Skeletal muscle tissue (tissue), 4 donors: Measurements from ENCODE around the gene ZIM2. TPM values are rescaled to one million over a fixed set of nuclear protein-coding genes. Genes with fewer than 3 reads are reported as not detected.
A peak's percentile ranks its signal among the peaks of the same experiment; 100 is the strongest.

Experiments
- H3K27ac ChIP-seq: one replicate; pipeline ENCODE4 v1.7.0; 2013; ENCODE audit warnings: mild to moderate bottlenecking, low read depth, low read length, inconsistent platforms
- H3K27me3 ChIP-seq, 3 donors: one replicate each; pipeline ENCODE4 v1.7.0; 2013; ENCODE audit warnings: low read length in 3 of 3; ENCODE audit not compliant: control insufficient read depth in 3 of 3, insufficient read depth in 3 of 3
- H3K36me3 ChIP-seq, 3 donors: one replicate each; pipeline ENCODE4 v1.7.0; 2013; ENCODE audit warnings: low read length in 3 of 3; ENCODE audit not compliant: control insufficient read depth in 3 of 3, insufficient read depth in 3 of 3
- H3K4me1 ChIP-seq, 3 donors: one replicate each; pipeline ENCODE4 v1.7.0; 2013; ENCODE audit warnings: low read length in 3 of 3, mild to moderate bottlenecking in 3 of 3; ENCODE audit not compliant: control insufficient read depth in 3 of 3, insufficient read depth in 3 of 3
- H3K4me3 ChIP-seq, 3 donors: one replicate each; pipeline ENCODE4 v1.7.0; 2013; ENCODE audit warnings: low read length in 3 of 3
- H3K9ac ChIP-seq, 3 donors: one replicate each; pipeline ENCODE4 v1.7.0; 2013; ENCODE audit warnings: low read length in 3 of 3, mild to moderate bottlenecking in 3 of 3, moderate library complexity in 2 of 3, low read depth in 1 of 3
- H3K9me3 ChIP-seq, 3 donors: one replicate each; pipeline ENCODE4 v1.7.0; 2013; ENCODE audit warnings: low read length in 3 of 3; ENCODE audit not compliant: control insufficient read depth in 3 of 3
- total RNA-seq: library from RNA; depleted of rRNA; stranded (reverse); fragments of >200 nt; gene quantifications from one replicate; pipeline ENCODE4 v1.2.3, GENCODE V29; 2014
- donor health status: Osteomylitis.

The ZIM2 gene
- total RNA-seq, 1 donor from 2014 or later, result 12.0 TPM

DNA sequence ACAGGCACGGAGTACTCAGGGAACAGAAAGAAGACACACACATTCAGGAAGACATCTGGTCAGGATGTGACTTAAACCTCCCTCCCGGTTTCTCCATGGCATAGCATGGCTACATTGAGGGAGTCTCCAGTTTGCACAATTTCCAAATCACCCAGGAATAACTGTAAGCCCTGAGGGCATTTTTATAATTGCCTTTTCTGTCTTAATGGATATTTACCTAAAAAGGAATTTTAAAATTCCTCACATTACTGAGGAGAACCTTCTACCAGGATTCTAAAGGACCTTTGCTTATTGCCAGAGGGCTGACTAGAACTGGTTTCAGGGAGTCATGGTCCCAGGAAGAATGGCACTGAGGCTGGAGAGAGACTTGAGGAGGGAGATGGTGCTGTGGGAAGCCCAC lies 21.4 kb downstream of the ZIM2 start:
- Histone ChIP-seq H3K9me3 (peaks cover 0 to 4% (median 3%) of the 10 kb centered on the region in 3 donors), H3K4me3 (no peak overlapping the region), H3K27me3 (no peaks in the 10 kb centered on the region), H3K27ac (no peak overlapping the region), H3K4me1 (no peaks in the 10 kb centered on the region), H3K9ac (no peak overlapping the region), H3K36me3 (peaks cover 0 to 13% (median 0%) of the 10 kb centered on the region in 3 donors)

DNA sequence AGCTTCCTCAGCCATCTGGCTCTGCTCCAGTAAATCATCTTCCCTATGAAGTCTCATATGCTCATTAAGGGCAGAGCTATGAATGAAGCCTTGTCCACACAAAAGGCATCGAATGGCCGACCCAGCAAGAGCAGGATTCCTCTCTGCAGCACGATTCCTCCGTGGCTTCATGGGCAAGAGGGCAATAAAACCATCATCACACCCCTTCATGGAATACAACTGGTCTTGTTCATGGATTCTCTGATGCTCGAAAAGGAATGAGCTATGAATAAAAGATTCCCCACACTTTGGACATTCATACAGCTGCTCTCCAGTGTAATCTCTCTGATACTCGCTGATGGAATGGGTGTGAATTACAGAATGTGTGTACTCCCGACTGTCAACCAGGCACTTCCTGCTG lies 25.9 kb downstream of the ZIM2 start:
- Histone ChIP-seq H3K4me3 (no peak overlapping the region), H3K36me3 (peaks cover 0 to 6% (median 0%) of the 10 kb centered on the region in 3 donors), H3K9ac (no peak overlapping the region), H3K27ac (no peak overlapping the region), H3K9me3 (peaks cover 0 to 4% (median 3%) of the 10 kb centered on the region in 3 donors), H3K4me1 (no peaks in the 10 kb centered on the region), H3K27me3 (no peaks in the 10 kb centered on the region)

DNA sequence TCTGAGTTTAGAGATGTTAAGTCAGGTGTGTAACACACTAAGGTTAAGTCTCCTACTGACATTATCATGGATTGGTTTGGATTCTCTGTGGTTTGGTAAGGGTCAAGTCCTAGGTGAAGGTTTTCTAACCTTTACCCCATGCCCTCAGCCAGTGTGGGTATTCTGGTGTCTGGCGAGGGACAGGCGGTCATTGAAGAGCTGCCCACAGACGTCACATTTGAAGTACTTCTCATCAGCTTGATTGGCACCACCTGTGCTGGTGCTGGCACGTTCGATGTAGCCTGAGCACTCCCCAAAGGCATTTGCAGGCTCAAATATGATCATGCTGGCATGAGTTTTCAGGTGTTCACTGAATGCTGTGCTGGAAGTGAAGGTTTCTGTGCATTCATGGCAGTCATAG lies 27.0 kb downstream of the ZIM2 start:
- H3K9ac ChIP-seq, result no peak overlapping the region
- H3K4me3 ChIP-seq, result no peak overlapping the region
- no peaks in the 10 kb centered on the region for H3K4me1 ChIP-seq
- H3K9me3 ChIP-seq, result peaks cover 0 to 4% (median 3%) of the 10 kb centered on the region in 3 donors
- no peaks in the 10 kb centered on the region for H3K27me3 ChIP-seq
- peaks cover 0 to 6% (median 0%) of the 10 kb centered on the region in 3 donors for H3K36me3 ChIP-seq
- no peak overlapping the region for H3K27ac ChIP-seq

DNA sequence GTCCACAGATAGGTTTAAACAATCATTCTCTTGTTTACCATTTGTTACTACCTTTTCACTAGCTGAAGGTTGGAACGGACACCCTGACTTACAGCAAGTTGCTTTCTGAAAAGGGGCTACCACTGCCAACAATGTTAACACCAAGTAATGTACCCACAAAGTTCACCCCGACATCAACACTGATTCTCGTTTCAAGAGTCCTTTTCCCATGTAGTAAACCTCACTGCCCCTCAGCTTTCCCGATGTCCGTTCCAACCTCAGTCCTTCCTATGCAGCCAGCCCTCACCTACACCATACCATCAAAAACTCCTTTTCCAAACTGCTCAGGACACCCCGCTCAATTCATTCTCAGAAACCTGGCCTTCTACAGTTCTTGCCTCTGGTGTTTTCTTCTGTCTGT lies 29.0 kb downstream of the ZIM2 start:
- Histone ChIP-seq H3K4me1 (no peaks in the 10 kb centered on the region), H3K36me3 (peaks cover 0 to under 1% (median 0%) of the 10 kb centered on the region in 3 donors), H3K27ac (no peak overlapping the region), H3K9me3 (peaks cover 2 to 5% (median 4%) of the 10 kb centered on the region in 3 donors), H3K4me3 (no peak overlapping the region), H3K9ac (no peak overlapping the region), H3K27me3 (no peaks in the 10 kb centered on the region)

DNA sequence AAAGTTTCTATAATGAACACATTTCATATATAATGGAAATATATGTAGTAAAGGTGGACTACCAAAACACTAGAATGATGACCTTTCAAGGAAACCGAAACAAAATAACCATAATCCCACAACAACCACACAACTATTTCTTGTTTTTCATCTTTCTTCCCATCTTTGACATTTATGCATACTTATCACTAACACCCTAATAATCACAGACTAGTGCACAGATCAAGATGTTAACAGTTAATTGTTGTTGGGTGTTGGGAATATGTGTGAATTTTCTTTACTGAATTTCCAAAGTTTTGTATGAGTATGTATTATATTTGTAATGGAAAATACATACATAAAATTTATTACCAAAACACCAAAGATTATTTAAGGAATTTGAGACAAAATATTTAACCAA lies 30.3 kb downstream of the ZIM2 start:
- Histone ChIP-seq H3K9ac (no peak overlapping the region), H3K27me3 (no peaks in the 10 kb centered on the region), H3K36me3 (no peaks in the 10 kb centered on the region), H3K4me1 (no peaks in the 10 kb centered on the region), H3K9me3 (peaks cover 2 to 6% (median 5%) of the 10 kb centered on the region in 3 donors), H3K4me3 (no peak overlapping the region), H3K27ac (no peak overlapping the region)

DNA sequence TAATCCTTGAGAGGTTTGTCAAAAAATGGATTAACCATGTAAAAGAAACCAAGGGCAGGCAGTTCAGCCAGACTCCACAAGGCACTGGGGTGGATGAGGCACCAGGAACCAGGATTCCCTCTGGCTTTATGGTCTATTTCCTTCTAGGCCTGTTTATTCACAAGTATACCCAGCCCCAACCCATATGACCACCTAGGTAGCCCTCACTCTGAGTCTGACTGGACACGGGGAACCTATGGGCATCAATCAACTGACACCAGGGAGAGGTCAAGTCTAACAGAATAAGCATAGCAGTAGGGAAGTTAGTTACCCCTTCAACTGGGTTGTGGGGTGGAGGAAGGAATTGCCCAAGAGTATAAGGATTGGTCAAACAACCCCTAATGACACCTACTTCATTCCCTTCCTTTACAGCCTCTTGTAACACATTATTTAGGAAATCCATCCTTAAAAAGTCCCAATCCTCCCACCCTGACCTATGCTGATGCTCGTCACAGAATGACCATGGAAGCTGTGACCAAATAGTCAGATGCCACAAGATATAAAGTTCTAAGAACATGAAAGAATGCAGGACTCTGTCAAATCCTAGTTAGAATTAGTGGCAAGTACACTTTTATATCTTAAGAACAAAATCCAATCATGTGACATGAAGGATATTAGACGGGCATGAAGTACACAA lies 31.7 kb downstream of the ZIM2 start:
- Histone ChIP-seq H3K4me3 (no peak overlapping the region), H3K4me1 (no peaks in the 10 kb centered on the region), H3K36me3 (no peaks in the 10 kb centered on the region), H3K9ac (no peak overlapping the region), H3K27ac (no peak overlapping the region), H3K9me3 (peaks cover 2 to 7% (median 2%) of the 10 kb centered on the region in 3 donors), H3K27me3 (no peaks in the 10 kb centered on the region)

DNA sequence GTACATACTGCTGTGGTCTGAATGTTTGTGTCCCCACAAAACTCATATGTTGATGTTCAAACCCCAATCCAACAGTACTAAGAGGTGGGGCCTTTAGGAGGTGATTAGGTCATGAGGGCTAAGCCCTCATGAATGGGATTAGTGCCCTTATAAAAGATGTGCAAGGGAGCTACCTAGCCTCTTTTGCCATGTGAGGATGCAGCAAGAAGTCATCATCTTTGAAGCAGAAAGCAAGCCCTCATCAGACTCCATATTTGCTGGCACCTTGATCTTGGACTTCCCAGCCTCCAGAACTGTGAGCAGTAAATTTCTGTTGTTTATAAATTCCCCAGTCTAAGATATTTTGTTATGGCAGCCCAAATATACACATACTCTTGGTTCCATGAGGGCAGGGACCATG lies 33.9 kb downstream of the ZIM2 start:
- no peaks in the 10 kb centered on the region for H3K36me3 ChIP-seq
- H3K9me3 ChIP-seq, result peaks cover 2 to 10% (median 10%) of the 10 kb centered on the region in 3 donors
- H3K4me1 ChIP-seq, result no peaks in the 10 kb centered on the region
- H3K4me3 ChIP-seq, result no peak overlapping the region
- H3K27ac ChIP-seq, result no peak overlapping the region
- no peaks in the 10 kb centered on the region for H3K27me3 ChIP-seq
- H3K9ac ChIP-seq, result no peak overlapping the region

DNA sequence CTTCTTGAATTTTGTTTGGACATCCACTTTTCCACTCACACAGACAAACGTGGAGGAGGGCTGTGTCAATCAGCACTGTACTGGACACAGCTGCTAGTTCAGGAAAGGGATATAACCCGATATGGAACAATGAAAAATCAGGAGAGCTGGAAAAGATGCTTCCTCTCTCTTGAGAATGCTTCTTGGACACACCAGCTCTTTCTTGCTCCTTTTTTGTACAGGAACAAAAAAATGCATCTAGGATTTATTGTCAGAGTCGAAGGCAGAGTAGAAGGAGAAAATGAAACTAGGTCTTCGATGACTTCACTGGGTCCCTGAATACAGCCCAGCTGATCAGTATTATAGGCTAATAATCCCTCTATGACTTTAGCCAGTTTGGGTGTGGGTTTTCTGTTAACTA lies 62.2 kb downstream of the ZIM2 start:
- H3K27ac ChIP-seq, result no peak overlapping the region
- no peaks in the 10 kb centered on the region for H3K27me3 ChIP-seq
- no peak overlapping the region for H3K9ac ChIP-seq
- no peaks in the 10 kb centered on the region for H3K9me3 ChIP-seq
- no peaks in the 10 kb centered on the region for H3K36me3 ChIP-seq
- no peaks in the 10 kb centered on the region for H3K4me1 ChIP-seq
- no peak overlapping the region for H3K4me3 ChIP-seq

DNA sequence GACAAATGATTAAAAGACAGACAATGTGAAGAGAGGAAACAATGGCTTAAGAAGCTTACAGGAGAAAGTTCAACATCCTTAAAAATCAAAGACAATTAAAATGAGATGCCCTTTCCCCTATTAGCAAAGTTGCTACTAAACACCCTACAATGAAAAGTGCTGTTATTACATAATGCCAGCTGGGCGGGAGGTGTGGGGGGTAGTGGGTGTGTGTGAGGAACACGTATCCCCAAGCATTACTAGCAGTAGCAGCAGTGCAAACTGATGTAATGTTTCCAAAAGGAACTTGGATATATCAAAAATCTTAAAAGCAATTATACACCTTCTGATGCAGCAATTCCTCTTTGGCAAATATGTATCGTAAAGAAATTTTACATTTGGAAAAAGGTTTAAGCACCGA lies 70.9 kb downstream of the ZIM2 start:
- peaks cover 5 to 6% (median 6%) of the 10 kb centered on the region in 3 donors for H3K4me1 ChIP-seq
- H3K9me3 ChIP-seq, result peaks cover 0 to 8% (median 3%) of the 10 kb centered on the region in 3 donors
- no peak overlapping the region for H3K4me3 ChIP-seq
- no peaks in the 10 kb centered on the region for H3K27me3 ChIP-seq
- H3K27ac ChIP-seq, result no peak overlapping the region
- H3K36me3 ChIP-seq, result no peaks in the 10 kb centered on the region
- H3K9ac ChIP-seq, result no peak overlapping the region

DNA sequence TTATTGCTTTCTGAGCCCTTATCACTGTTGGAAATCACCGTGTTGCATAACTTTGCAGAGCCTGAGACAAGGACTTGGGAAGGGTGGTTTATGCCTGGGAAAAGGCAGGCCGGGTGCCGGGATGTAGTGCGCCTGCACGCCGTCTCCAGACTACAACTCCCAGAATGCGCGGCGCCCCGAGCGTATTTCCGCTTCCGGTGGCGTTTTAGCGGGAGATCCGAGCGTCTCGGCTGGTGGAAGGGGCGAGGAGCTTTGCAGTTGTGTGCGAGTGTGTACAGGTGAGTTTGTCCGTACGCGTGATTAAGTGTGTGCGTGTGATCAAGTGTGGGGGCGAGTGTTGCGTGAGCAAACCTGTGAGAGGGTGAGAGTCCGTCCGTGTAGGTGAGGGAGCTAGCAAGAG lies 75.4 kb downstream of the ZIM2 start:
- H3K9me3 ChIP-seq, result peaks cover 4 to 10% (median 9%) of the 10 kb centered on the region in 3 donors
- peak overlapping the region in 2 of 3 donors; percentile 23 to 25 for H3K9ac ChIP-seq
- H3K4me1 ChIP-seq, result peaks cover 5 to 6% (median 6%) of the 10 kb centered on the region in 3 donors
- peak overlapping the region; percentile 77 to 83 (median 77) for H3K4me3 ChIP-seq
- no peaks in the 10 kb centered on the region for H3K27me3 ChIP-seq
- H3K27ac ChIP-seq, result no peak overlapping the region
- no peaks in the 10 kb centered on the region for H3K36me3 ChIP-seq
